H1 (cell line): ENCODE results near the gene PMS1. TPM values are rescaled to one million over a fixed set of nuclear protein-coding genes. Genes with fewer than 3 reads are reported as not detected.

Experiments
- CHD7 ChIP-seq: fragments of 300-600 bp; sonication (generic); IDR thresholded peaks from 2 replicates; pipeline ENCODE4 v1.7.1; 2012; ENCODE audit warnings: low read length, moderate library complexity, mild to moderate bottlenecking, inconsistent platforms; ENCODE audit not compliant: insufficient replicate concordance
- HDAC2 ChIP-seq, 2 experiments: fragments of 300-600 bp in 1 of 2; sonication (generic) in 1 of 2; IDR thresholded peaks; 2 replicates each; pipeline ENCODE4 v1.6.1; 2011 to 2012; ENCODE audit warnings: low read depth in 2 of 2, low read length in 2 of 2, mild to moderate bottlenecking in 2 of 2, moderate library complexity in 2 of 2, borderline replicate concordance in 1 of 2, inconsistent platforms in 1 of 2
- NANOG ChIP-seq: IDR thresholded peaks from 2 replicates; pipeline ENCODE4 v1.6.1; 2011; ENCODE audit warnings: low read length, low read depth, mild to moderate bottlenecking, inconsistent platforms; ENCODE audit not compliant: insufficient read depth, poor library complexity, severe bottlenecking
- POLR2A ChIP-seq, 2 experiments: IDR thresholded peaks; 1 replicate in 1 of 2; 2 replicates in 1 of 2; pipeline ENCODE4 v1.6.1; 2011; ENCODE audit warnings: low read depth in 2 of 2, low read length in 2 of 2, mild to moderate bottlenecking in 2 of 2; ENCODE audit errors: control extremely low read depth in 1 of 2
- POLR2AphosphoS5 ChIP-seq: IDR thresholded peaks from 2 replicates; pipeline ENCODE4 v1.6.1; 2011; ENCODE audit warnings: low read depth, low read length
- RBBP5 ChIP-seq: IDR thresholded peaks from 2 replicates; pipeline ENCODE4 v1.7.1; 2012; ENCODE audit warnings: low read depth, mild to moderate bottlenecking, inconsistent platforms, low read length, moderate library complexity, borderline replicate concordance
- SIRT6 ChIP-seq: IDR thresholded peaks from one replicate; pipeline ENCODE4 v1.7.1; 2012; ENCODE audit warnings: low read length, inconsistent platforms
- polyA plus RNA-seq, 7 experiments: library from polyadenylated mRNA; depleted of rRNA in 3 of 7; stranded (reverse) in 5 of 7; unstranded in 2 of 7; fragments of >200 nt in 5 of 7; fragments of 200-250 nt in 2 of 7; gene quantifications; 1 replicate in 5 of 7; 2 replicates in 1 of 7; 4 replicates in 1 of 7; pipeline versions ENCODE4 v1.2.1 to v1.2.3, GENCODE V29; 2011 to 2013; ENCODE audit warnings: missing spikeins in 2 of 7, mixed read lengths in 2 of 7
- total RNA-seq: library from RNA; stranded (reverse); fragmentation: NEBNext Ultra II Directional; extraction: Animal tissue kit (Norgen Biotek cat#: 25700); gene quantifications from 2 replicates; pipeline ENCODE4 v1.2.1, GENCODE V29; 2021
- TF ChIP-seq, protein P1 (sequence below): IDR thresholded peaks from 2 replicates; pipeline ENCODE4 v1.6.1; 2012; ENCODE audit warnings: inconsistent platforms

PMS1 gene
- total and polyA plus RNA-seq, 2 of the 8 experiments (the other 6 are each of a cell fraction or from before 2014, with no cell fraction given), result 13.1 to 59.7 TPM

DNA sequence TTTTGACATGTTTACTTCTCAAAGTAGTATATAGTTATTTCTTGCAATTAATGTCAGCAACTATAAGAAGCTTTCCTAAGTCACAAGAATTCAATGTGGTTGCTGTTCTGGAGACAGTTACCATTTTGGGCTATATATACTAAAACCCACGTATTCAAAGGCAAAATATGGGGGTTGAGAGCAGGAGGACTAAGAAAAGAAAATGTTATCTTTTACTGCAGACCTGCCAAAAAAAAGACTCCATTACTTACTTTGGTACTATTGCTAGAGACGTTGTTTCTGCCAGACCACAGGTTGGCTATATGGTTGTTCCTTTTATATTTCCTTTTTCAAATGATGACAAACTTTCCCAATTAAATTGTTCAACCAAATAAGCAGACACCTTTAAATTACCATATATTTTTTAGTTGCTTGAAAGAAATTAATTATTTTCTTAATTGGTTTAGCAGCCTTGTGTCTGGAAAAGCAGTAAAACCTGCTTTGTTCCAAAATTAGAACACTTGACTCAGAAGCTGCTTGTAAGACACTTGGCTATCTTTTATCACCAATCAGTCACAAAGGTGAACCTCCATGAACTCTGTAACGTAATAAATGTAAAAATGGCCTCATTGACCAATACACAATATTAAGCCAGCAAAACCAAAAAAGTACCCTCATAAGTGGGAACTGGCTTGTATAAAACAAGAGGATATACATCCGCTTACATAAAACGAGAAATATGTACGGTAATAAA is 13.5 kb upstream of the PMS1 start (continued):
- TF ChIP-seq CHD7, result no peak
- TF ChIP-seq, protein P1, sequence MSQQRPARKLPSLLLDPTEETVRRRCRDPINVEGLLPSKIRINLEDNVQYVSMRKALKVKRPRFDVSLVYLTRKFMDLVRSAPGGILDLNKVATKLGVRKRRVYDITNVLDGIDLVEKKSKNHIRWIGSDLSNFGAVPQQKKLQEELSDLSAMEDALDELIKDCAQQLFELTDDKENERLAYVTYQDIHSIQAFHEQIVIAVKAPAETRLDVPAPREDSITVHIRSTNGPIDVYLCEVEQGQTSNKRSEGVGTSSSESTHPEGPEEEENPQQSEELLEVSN, result no peak
- TF ChIP-seq POLR2A (IDR thresholded peaks at IDR 0.05; ENCODE audit: control extremely low read depth in 1 of 2, low read depth in 2 of 2, low read length in 2 of 2), result no peak
- no peak for TF ChIP-seq RBBP5
- no peak for TF ChIP-seq HDAC2 (IDR thresholded peaks at IDR 0.05; ENCODE audit: borderline replicate concordance in 1 of 2, low read depth in 2 of 2, low read length in 2 of 2)
- TF ChIP-seq POLR2AphosphoS5, result no peak
- no peak for TF ChIP-seq NANOG
- no peak for TF ChIP-seq SIRT6
- TF ChIP-seq, all 59 proteins: peak for 0
